Keratinocyte (primary cell): ENCODE data around the gene RANBP3. TPM values are rescaled to one million over a fixed set of nuclear protein-coding genes. Genes with fewer than 3 reads are reported as not detected.

ENCODE experiments used
- DNase-seq: peaks from one replicate; pipeline ENCODE4 v3.0.0-alpha.2; 2011; ENCODE audit warnings: low read depth, missing footprints, low spot score
- FAIRE-seq: peaks from 2 replicates; lab custom pipeline; 2011; peaks lifted over from hg19 to GRCh38; lab: Jason Lieb, UNC
- H2AFZ ChIP-seq: 2 replicates; pipeline ENCODE4 v1.6.0; 2012; ENCODE audit warnings: low read length, control low read depth, inconsistent platforms; ENCODE audit not compliant: control insufficient read depth
- H3K27ac ChIP-seq: 2 replicates; pipeline ENCODE4 v1.5.1; 2011; ENCODE audit warnings: low read length; ENCODE audit not compliant: control insufficient read depth, insufficient read depth
- H3K27me3 ChIP-seq: 3 replicates; pipeline ENCODE4 v1.6.0; 2011; ENCODE audit warnings: low read length; ENCODE audit not compliant: control insufficient read depth, insufficient read depth; ENCODE audit errors: extremely low read depth
- H3K36me3 ChIP-seq, 2 experiments: 2 replicates in 1 of 2; 3 replicates in 1 of 2; pipeline ENCODE4 v1.5.1; 2011; ENCODE audit warnings: low read length in 2 of 2, mild to moderate bottlenecking in 1 of 2; ENCODE audit not compliant: control insufficient read depth in 2 of 2, insufficient read depth in 2 of 2; ENCODE audit errors: extremely low read depth in 1 of 2
- H3K4me1 ChIP-seq: 3 replicates; pipeline ENCODE4 v1.5.1; 2011; ENCODE audit warnings: low read length; ENCODE audit not compliant: control insufficient read depth, insufficient read depth; ENCODE audit errors: extremely low read depth
- H3K4me2 ChIP-seq: 3 replicates; pipeline ENCODE4 v1.6.0; 2011; ENCODE audit warnings: low read depth, low read length; ENCODE audit not compliant: control insufficient read depth, insufficient read depth; ENCODE audit errors: extremely low read depth
- H3K4me3 ChIP-seq, 3 experiments: fragments of 200-600 bp in 1 of 3; sonication (generic) in 1 of 3; 2 replicates in 2 of 3; 3 replicates in 1 of 3; pipeline ENCODE4 v1.5.1; 2011 to 2016; ENCODE audit warnings: low read length in 3 of 3, mild to moderate bottlenecking in 3 of 3, control low read depth in 2 of 3, inconsistent platforms in 1 of 3, low read depth in 1 of 3, mixed read lengths in 1 of 3, mixed run types in 1 of 3, moderate library complexity in 1 of 3; ENCODE audit not compliant: control insufficient read depth in 2 of 3, insufficient read depth in 2 of 3; ENCODE audit errors: extremely low read depth in 1 of 3
- H3K79me2 ChIP-seq: 2 replicates; pipeline ENCODE4 v1.6.0; 2012; ENCODE audit warnings: low read length; ENCODE audit not compliant: control insufficient read depth, insufficient read depth
- H3K9ac ChIP-seq: 3 replicates; pipeline ENCODE4 v1.6.0; 2011; ENCODE audit warnings: low read length; ENCODE audit not compliant: control insufficient read depth, insufficient read depth; ENCODE audit errors: extremely low read depth
- H3K9me1 ChIP-seq: 3 replicates; pipeline ENCODE4 v1.6.0; 2011; ENCODE audit warnings: low read length; ENCODE audit not compliant: control insufficient read depth, insufficient read depth; ENCODE audit errors: extremely low read depth
- H3K9me3 ChIP-seq: 2 replicates; pipeline ENCODE4 v1.5.1; 2012; ENCODE audit warnings: low read depth, low read length; ENCODE audit not compliant: control insufficient read depth
- H4K20me1 ChIP-seq: 3 replicates; pipeline ENCODE4 v1.6.0; 2011; ENCODE audit warnings: low read length; ENCODE audit not compliant: control insufficient read depth, insufficient read depth; ENCODE audit errors: extremely low read depth
- CTCF ChIP-seq, 3 experiments: IDR thresholded peaks in 1 of 3; conservative IDR thresholded peaks in 1 of 3; optimal IDR thresholded peaks in 1 of 3; 2 replicates in 2 of 3; 3 replicates in 1 of 3; pipeline versions ENCODE3 to v1.5.1; 2011; ENCODE audit warnings: low read length in 3 of 3, mild to moderate bottlenecking in 3 of 3, moderate library complexity in 2 of 3, control low read depth in 1 of 3, inconsistent platforms in 1 of 3; ENCODE audit not compliant: insufficient read depth in 2 of 3; ENCODE audit errors: extremely low read depth in 1 of 3
- EZH2 ChIP-seq: IDR thresholded peaks from one replicate; pipeline ENCODE4 v1.6.1; 2012; ENCODE audit warnings: inconsistent platforms, mild to moderate bottlenecking, low read length, moderate library complexity
- dilution Hi-C: fragments of 300-500 bp; cut with MboI; formaldehyde crosslinking; loops from one replicate; pipeline ENCODE4 v1.7.0; 2020; ENCODE audit warnings: low sequenced_read_pairs; ENCODE audit not compliant: extremely low pct_ligation_motif_present
- polyA plus RNA-seq, 5 experiments: library from polyadenylated mRNA; depleted of rRNA in 3 of 5; stranded (reverse) in 3 of 5; stranded (forward) in 1 of 5; unstranded in 1 of 5; fragments of >200 nt; gene quantifications; 1 replicate in 1 of 5; 2 replicates in 3 of 5; 3 replicates in 1 of 5; pipeline versions ENCODE4 v1.2.1 to v1.2.3, GENCODE V29; 2011 to 2012; ENCODE audit warnings: missing spikeins in 2 of 5, low read depth in 1 of 5, low replicate concordance in 1 of 5

The RANBP3 gene
- polyA plus RNA-seq, 1 donor (not counting 4 experiments of a cell fraction or from before 2014, with no cell fraction given) = 36.4 TPM

DNA sequence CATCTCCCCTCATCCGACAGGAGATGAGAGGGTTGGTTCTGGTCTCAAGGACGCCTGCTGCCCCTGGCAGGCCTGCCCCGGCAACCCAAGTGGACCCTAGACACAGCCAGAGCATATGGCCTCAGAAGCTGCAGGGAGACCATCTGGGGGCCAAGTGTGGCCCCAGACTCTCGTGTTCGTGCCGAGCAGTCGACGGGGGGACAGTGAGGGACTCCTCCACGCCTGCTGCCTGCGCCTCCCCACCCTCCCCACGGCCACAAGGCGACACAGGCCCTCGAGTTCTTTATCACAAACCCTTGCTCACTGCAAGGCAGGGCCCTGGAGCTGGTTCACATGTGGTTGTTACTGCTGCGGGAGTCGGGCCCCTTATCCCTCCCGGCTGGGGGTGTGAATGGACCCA is 54.6 kb downstream of the RANBP3 start:
- H3K27me3 ChIP-seq = no peaks in the 10 kb centered on the region
- no peak overlapping the region for H2AFZ ChIP-seq
- H3K27ac ChIP-seq = no peak overlapping the region
- no peak overlapping the region for H3K9ac ChIP-seq
- no peak overlapping the region for H3K4me2 ChIP-seq
- H3K36me3 ChIP-seq = peaks cover 25 to 54% of the 10 kb centered on the region in 2 experiments
- no peaks in the 10 kb centered on the region for H3K9me3 ChIP-seq
- no peaks in the 10 kb centered on the region for H3K79me2 ChIP-seq
- H3K4me3 ChIP-seq = no peak overlapping the region
- DNase-seq (no peak), FAIRE-seq (no peak)
- TF ChIP-seq EZH2 = no peak
- no peak for TF ChIP-seq CTCF (optimal IDR thresholded peaks at IDR 0.05 in 1 of 3, IDR thresholded peaks at IDR 0.05 in 1 of 3, conservative IDR thresholded peaks at IDR 0.05 in 1 of 3; ENCODE audit: extremely low read depth in 1 of 3, insufficient read depth in 2 of 3, low read length in 3 of 3)
- dilution Hi-C loops = no loop called here
- H3K9me1 ChIP-seq = no peaks in the 10 kb centered on the region
- no peaks in the 10 kb centered on the region for H3K4me1 ChIP-seq
- H4K20me1 ChIP-seq = no peaks in the 10 kb centered on the region

DNA sequence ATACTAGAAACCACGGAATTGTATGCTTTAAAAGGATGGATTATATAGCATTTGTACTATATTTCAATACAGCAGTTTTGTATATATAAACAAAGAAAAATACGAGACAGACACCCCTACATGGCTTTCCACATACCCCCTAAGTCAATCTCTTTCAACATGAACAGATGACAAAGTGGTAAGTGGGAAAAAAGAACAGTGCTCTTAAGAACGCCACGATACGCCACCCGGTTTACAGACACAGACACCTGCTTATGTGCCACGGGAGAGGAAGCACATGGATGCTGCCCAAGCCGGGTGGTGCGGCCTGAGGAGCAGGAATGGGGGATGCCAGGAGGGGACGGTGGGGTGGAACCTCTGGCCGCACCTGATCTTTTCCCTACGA is 55.8 kb downstream of the RANBP3 start:
- no peaks in the 10 kb centered on the region for H3K9me3 ChIP-seq
- FAIRE-seq = no peak
- H3K36me3 ChIP-seq = peaks cover 24 to 48% of the 10 kb centered on the region in 2 experiments
- no peaks in the 10 kb centered on the region for H3K4me1 ChIP-seq
- no peak overlapping the region for H3K4me2 ChIP-seq
- H3K79me2 ChIP-seq = no peaks in the 10 kb centered on the region
- H4K20me1 ChIP-seq = no peaks in the 10 kb centered on the region
- dilution Hi-C loops = no loop called here
- H3K27me3 ChIP-seq = no peaks in the 10 kb centered on the region
- DNase-seq = no peak
- H3K9me1 ChIP-seq = no peaks in the 10 kb centered on the region
- TF ChIP-seq CTCF (optimal IDR thresholded peaks at IDR 0.05 in 1 of 3, IDR thresholded peaks at IDR 0.05 in 1 of 3, conservative IDR thresholded peaks at IDR 0.05 in 1 of 3; ENCODE audit: extremely low read depth in 1 of 3, insufficient read depth in 2 of 3, low read length in 3 of 3) (no peak), EZH2 (no peak)
- no peak overlapping the region for H3K9ac ChIP-seq
- H2AFZ ChIP-seq = no peak overlapping the region
- no peak overlapping the region for H3K4me3 ChIP-seq
- H3K27ac ChIP-seq = no peak overlapping the region
